SK-N-MC (cell line): Measurements from ENCODE around the gene RHCE.

Source experiments
- EZH2 ChIP-seq: fragments of 200-600 bp; sonication (generic); IDR thresholded peaks from one replicate; pipeline ENCODE4 v1.6.1; 2017; ENCODE audit warnings: antibody characterized with exemption
- FOXP2 ChIP-seq: optimal IDR thresholded peaks from 2 replicates; pipeline ENCODE3; 2011; ENCODE audit warnings: mild to moderate bottlenecking, moderate library complexity; ENCODE audit not compliant: insufficient read depth; ENCODE audit errors: extremely low read length, control extremely low read depth
- POLR2AphosphoS5 ChIP-seq: IDR thresholded peaks from 2 replicates; pipeline ENCODE4 v1.6.1; 2012; ENCODE audit warnings: mild to moderate bottlenecking, low read depth, low read length, borderline replicate concordance

- TF ChIP-seq POLR2AphosphoS5 = no peak
- no peak for TF ChIP-seq EZH2
- TF ChIP-seq FOXP2 = no peak
These were observed 22.5 kb upstream of the RHCE start for GRCh38 chr1:25443030-25443699.
